Mucosa of descending colon (tissue), 3 donors: ENCODE results near the gene ODF2. TPM values are rescaled to one million over a fixed set of nuclear protein-coding genes. Genes with fewer than 3 reads are reported as not detected.

Experiments used
- ATAC-seq: fragments of 200-7000 bp; cut with Tn5 transposase; one replicate; pipeline ENCODE4 v1.9.1; 2020; ENCODE audit warnings: mild to moderate bottlenecking, moderate library complexity
- DNase-seq, 3 donors: peaks; one replicate each; pipeline ENCODE4 v3.0.0-alpha.2; 2020
- H3K36me3 ChIP-seq: fragments of 200-600 bp; one replicate; pipeline ENCODE4 v1.8.0; 2021; ENCODE audit warnings: low read depth, mild to moderate bottlenecking
- H3K4me1 ChIP-seq: fragments of 200-600 bp; one replicate; pipeline ENCODE4 v1.8.0; 2021; ENCODE audit warnings: low read depth, mild to moderate bottlenecking
- H3K4me3 ChIP-seq: fragments of 200-600 bp; one replicate; pipeline ENCODE4 v1.8.0; 2021; ENCODE audit warnings: mild to moderate bottlenecking
- H3K9me3 ChIP-seq: fragments of 200-600 bp; one replicate; pipeline ENCODE4 v1.8.0; 2021; ENCODE audit warnings: mild to moderate bottlenecking
- CTCF ChIP-seq: fragments of 200-600 bp; IDR thresholded peaks from one replicate; pipeline ENCODE4 v1.8.0; 2022; ENCODE audit warnings: antibody characterized with exemption, mild to moderate bottlenecking
- intact Hi-C, 2 donors: fragments of 100-400 bp; cut with DNase I in 1 of 2; cut with micrococcal nuclease in 1 of 2; formaldehyde crosslinking; loops; one replicate each; pipeline versions ENCODE4 v1.11.0 to v1.11.1; 2022; cut with DNase I, micrococcal nuclease
- total RNA-seq, 3 donors: library from RNA; stranded (reverse); fragmentation: NEBNext Ultra II Directional in 2 of 3; extraction: Animal tissue kit (Norgen Biotek cat#: 25700) in 2 of 3; gene quantifications; one replicate each; pipeline versions ENCODE4 v1.2.1 to v1.2.4, GENCODE V29; 2021 to 2023
- donor health status: DM: no; HTN: no; CAD: no; lungs with moderate emphysema.
- donor health status: DM: no; HTN: no; CAD: no.
- donor health status: DM: no; HTN: yes; CAD: no.

ODF2 gene
- total RNA-seq, 3 donors from 2014 or later, result 17.1 to 26.1 (median 19.4) TPM

GRCh38 chr9:128512820-128513219 lies 57.0 kb downstream of the ODF2 start:
- no peak for TF ChIP-seq CTCF
- H3K36me3 ChIP-seq, result peaks cover 5% of the 10 kb centered on the region
- ATAC-seq (no peak), DNase-seq (no peak)
- H3K4me1 ChIP-seq, result no peaks in the 10 kb centered on the region
- H3K9me3 ChIP-seq, result no peaks in the 10 kb centered on the region
- H3K4me3 ChIP-seq, result no peak overlapping the region
- intact Hi-C loops, result no loop called here

GRCh38 chr9:128521956-128522355 lies 66.2 kb downstream of the ODF2 start:
- Histone ChIP-seq H3K9me3 (no peaks in the 10 kb centered on the region), H3K4me3 (no peak overlapping the region), H3K4me1 (peaks cover 2% of the 10 kb centered on the region), H3K36me3 (peaks cover 27% of the 10 kb centered on the region)
- DNase-seq (no peak), ATAC-seq (no peak)
- intact Hi-C loops, result no loop called here
- TF ChIP-seq CTCF, result no peak

- H3K36me3 ChIP-seq, result peaks cover 27% of the 10 kb centered on the region
Observed at GRCh38 chr9:128523199-128523925, 67.6 kb downstream of the ODF2 start.

GRCh38 chr9:128526720-128527119 lies 70.9 kb downstream of the ODF2 start:
- intact Hi-C loops, result no loop called here
- ATAC-seq, result peak; percentile 66
- H3K4me3 ChIP-seq, result no peak overlapping the region
- H3K36me3 ChIP-seq, result peaks cover 23% of the 10 kb centered on the region
- DNase-seq, result no peak
- H3K4me1 ChIP-seq, result peaks cover 2% of the 10 kb centered on the region
- H3K9me3 ChIP-seq, result no peaks in the 10 kb centered on the region
- TF ChIP-seq CTCF, result no peak

More at GRCh38 chr9:128523199-128523925, 67.6 kb downstream of the ODF2 start:
- Histone ChIP-seq H3K9me3 (no peaks in the 10 kb centered on the region), H3K4me3 (no peak overlapping the region), H3K4me1 (peaks cover 2% of the 10 kb centered on the region)
- DNase-seq (no peak), ATAC-seq (no peak)
- TF ChIP-seq CTCF, result no peak
- intact Hi-C loops, result no loop called here

GRCh38 chr9:128528445-128529160 lies 72.8 kb downstream of the ODF2 start:
- Histone ChIP-seq H3K4me3 (no peak overlapping the region), H3K36me3 (peaks cover 23% of the 10 kb centered on the region), H3K4me1 (peaks cover 2% of the 10 kb centered on the region), H3K9me3 (no peaks in the 10 kb centered on the region)
- ATAC-seq (no peak), DNase-seq (no peak)
- intact Hi-C loops, result no loop called here
- TF ChIP-seq CTCF, result no peak
